GM12891 (cell line): ENCODE measurements around the gene LIG1.

Experiments
- PAX5 ChIP-seq: IDR thresholded peaks from 2 replicates; pipeline ENCODE4 v1.6.1; 2011; ENCODE audit warnings: low read length, moderate library complexity, mild to moderate bottlenecking; ENCODE audit not compliant: insufficient read depth, severe bottlenecking
- POLR2A ChIP-seq: IDR thresholded peaks from 2 replicates; pipeline ENCODE4 v1.6.1; 2011; ENCODE audit warnings: low read depth, low read length, control low read depth
- POLR2AphosphoS5 ChIP-seq: IDR thresholded peaks from 2 replicates; pipeline ENCODE4 v1.6.1; 2011; ENCODE audit warnings: low read depth, low read length, control low read depth

DNA sequence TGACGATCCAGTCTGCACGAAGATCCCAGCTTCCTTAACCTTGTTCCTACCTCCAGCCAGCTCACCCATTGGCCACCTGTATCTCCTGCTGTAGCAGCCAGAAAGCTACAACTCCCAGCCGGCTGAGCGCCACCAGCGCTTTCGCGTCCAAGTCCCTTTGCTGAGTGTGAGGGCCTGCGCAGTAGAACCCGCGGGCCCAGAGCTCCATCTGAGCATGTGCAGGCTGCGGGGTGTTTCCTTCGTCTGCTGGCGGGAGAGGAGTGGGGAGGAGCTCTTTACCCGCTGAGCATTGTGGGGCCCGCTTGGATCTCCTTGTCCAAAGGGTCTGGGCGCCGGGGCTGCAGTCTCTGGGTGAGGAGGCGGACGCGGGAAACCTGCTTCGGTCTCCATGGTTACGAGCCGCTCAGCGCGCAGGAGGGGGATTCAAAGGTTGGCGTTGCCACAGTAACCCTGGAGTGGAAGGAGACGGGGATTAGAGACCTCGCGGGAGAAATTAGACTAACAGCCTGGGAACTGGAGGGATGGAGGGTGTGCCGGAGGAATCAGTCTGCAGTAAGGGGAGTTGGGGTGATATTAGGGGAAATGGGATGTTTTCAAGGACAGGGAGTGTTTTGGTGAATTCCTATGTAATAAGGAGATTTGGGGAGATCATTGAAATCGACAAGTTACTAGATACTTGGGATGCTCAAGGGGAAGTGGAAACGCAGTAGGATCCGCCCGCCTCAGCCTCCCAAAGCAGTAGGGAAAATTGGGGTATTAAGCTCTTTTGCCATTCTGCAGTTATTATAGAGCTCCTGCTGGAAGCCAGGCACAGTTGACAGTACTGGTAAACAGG, 33.9 kb upstream of the LIG1 start:
- TF ChIP-seq POLR2A (peak; percentile 82), POLR2AphosphoS5 (peak; percentile 86), PAX5 (no peak)
